GM21619 (cell line): Measurements from ENCODE around the gene CHN1.

Source experiments
- ATAC-seq: cut with Tn5 transposase; IDR thresholded peaks from one replicate; pipeline ENCODE4 v1.9.1; 2021; ENCODE audit not compliant: unreplicated experiment

Gene CHN1

DNA sequence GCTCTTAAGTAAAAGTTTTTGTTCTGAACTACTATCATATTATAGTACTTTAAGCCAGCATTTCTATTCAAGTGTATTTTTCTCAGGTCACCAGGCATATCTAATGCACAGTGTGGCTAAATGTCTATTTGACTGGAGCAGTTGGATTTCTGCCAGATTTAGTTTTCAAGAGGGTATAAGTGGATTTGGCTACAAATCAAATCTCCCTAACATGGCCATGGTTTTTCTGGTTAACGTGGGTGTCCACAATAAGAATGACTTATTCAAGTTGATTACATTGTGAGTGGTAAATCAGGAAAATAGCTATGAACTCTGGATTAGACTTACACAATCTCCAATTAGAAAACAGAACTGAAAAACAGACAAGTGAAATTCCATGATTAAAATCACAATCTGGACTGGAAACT, 5.7 kb upstream of the CHN1 start:
- ATAC-seq = no peak

- ATAC-seq = no peak
These were observed 4.9 kb upstream of the CHN1 start for GRCh38 chr2:175009917-175010621.

DNA sequence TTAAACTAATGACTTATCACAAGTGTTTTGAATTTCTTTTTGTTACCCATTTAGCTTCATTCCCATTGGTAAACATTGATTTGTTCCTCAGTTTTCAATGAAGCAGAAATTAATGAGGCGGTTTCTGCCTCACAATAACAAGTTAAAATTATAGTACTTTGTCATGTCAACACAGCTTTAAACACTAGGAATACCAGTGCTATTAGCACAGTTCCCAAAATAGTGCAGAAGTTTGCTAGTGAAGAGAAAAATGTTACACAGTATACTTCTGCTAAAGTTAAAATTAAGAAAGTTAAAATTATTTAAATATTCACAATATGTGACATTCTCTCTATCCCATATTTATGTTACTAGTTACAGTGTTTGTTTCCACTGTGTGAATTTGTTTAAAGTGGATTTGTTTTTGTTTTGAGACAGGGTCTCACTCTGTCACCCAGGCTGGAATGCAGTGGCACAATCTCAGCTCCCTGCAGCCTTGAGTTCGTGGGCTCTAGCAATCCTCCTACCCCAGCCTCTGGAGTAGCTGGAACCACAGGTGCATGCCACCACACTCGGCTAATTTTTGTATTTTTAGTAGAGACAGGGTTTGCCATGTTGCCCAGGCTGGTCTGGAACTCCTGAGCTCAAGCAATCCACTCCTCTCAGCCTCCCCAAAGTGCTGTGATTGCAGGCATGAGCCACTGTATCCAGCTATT, 3.8 kb upstream of the CHN1 start:
- ATAC-seq = no peak

- no peak for ATAC-seq
These were observed 2.8 kb upstream of the CHN1 start for GRCh38 chr2:175008009-175008408.

DNA sequence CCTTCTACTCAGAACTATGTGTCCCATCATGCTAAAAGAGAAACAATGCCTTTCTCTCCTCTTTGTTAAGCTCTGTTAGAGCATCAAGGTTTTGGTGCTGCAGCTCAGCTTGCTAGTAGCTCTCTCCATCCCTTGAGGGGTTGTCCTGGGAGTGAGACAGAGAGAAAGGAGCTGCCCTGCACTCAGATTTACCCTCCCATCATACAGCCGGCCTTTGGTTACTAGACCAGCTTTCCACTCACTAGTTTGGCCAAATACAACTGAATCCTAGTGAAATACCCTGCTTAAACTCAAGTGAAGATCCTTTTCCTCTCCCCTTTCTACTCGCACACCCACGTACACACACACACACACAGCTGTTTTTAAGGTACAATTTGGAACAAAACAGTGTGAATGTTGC, 2.3 kb upstream of the CHN1 start:
- ATAC-seq = no peak

- no peak for ATAC-seq
These were observed 1.1 kb upstream of the CHN1 start for GRCh38 chr2:175006281-175006680.

DNA sequence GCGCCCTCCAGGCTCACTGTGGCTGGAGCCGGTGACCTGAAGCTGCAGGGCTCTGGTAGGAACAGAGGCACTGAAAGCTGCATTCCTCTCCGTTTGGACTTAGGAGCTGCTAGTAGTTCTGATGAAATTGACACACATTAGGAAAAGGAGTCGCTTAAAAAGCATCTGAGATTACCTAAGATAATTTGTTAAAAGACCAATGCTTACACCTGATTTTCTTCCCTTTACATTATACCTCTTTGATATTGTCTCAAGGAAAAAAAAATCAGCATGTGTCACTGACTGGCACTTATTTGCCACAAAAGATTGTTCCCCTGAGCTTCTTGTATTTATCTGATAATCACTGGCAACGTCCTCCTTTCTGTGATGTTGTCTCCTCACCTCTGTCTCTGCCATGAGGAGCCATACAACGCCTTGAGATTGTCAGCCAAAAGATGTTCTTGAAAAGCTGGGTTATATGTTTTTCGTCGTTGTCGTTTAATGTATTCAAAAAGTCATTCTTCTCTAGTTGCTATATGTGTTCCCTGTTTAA, 618 bp upstream of the CHN1 start:
- ATAC-seq = no peak

DNA sequence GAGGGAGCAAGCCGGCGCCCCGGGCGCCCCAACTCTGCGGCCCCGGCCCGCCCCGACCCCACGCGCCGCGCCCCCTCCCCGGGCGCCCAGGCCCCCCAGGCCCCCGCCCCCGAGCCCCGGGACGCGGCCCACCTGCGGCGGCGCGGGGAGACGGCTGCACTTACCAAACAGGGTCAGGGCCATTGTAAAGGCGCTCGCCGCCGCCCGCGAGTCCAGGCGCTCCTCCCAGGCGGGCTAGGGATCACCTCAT, 526 bp downstream of the CHN1 start:
- ATAC-seq = no peak

GRCh38 chr2:175003875-175004729, 1.1 kb downstream of the CHN1 start:
- peak; percentile 7 for ATAC-seq

GRCh38 chr2:175002547-175003274, 2.5 kb downstream of the CHN1 start:
- no peak for ATAC-seq

DNA sequence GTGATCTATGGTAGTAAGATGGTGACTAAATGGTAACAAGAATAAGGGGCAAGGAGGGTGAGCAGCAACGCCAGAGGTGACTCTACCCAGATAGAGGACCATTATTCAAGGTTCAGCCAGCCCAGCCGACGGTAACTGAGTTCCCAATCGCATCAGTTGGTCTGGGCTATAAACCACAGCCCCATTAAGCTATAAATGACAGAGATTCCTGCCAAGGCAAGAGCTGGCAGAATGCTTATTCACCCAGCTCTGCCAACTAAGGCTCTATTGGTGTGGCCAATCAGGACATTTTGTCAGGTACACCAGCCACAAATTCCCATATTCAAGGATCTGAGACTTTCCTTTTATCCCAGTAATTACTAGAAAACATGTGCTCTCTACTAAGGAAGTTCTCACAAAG, 3.6 kb downstream of the CHN1 start:
- ATAC-seq = no peak

GRCh38 chr2:174997110-174997509, 8.1 kb downstream of the CHN1 start:
- no peak for ATAC-seq

GRCh38 chr2:174996622-174997021, 8.6 kb downstream of the CHN1 start:
- ATAC-seq = no peak

DNA sequence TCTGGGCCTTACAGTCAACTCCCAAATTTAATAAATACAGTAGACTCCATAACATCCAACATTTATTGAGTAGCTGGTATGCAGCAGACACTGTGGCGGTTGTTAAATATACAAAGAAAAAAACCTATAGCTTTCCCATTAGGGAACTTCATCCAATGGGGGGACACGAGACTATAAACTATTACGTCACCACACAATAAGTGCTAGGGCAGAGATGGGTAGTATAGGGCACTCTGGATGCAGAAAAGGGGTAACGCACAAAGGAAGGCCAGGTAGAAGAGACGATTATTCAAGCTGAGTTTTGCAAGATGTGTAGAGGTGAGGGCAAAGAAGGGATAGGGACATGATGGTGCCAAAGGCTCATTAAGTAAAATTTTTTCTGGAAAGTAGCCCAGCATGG, 10.8 kb downstream of the CHN1 start:
- no peak for ATAC-seq

- ATAC-seq = no peak
These were observed 12.3 kb downstream of the CHN1 start for GRCh38 chr2:174992886-174993285.

DNA sequence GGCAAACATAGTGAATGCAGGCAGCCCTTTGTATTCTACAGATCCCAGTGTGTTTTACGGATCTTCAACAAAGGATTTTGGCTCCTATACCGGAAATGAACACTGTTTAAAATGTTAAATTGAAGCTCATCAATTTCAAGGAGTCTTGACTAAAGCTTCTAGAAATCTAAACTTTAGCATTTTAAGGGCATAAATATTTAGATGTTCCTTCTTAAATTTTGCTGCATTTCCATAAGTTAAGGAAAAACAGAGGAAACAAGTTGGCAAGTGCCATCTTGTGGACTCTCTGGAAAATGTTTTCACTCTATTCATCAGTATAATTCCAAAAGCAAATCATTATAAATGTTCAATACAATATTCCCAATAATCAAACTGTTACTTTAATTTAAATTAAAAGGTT, 19.6 kb downstream of the CHN1 start:
- no peak for ATAC-seq

DNA sequence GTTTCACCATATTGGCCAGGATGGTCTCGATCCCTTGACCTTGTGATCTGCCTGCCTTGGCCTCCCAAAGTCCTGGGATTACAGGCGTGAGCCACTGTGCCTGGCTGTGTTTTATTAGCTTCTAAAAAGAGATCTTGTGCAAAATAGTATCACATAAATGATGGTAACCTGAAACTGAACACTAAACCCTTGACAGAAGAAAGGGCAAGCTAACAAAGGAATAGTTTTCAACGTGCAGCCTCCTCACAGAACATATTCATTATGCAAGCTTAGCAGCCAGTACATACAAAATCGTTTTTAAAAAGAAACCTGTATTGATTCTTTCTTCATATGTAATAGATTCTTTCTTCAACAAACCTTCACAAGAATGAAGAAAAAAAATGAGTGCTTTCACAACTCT, 20.6 kb downstream of the CHN1 start:
- ATAC-seq = no peak

GRCh38 chr2:174981331-174981730, 23.9 kb downstream of the CHN1 start:
- no peak for ATAC-seq

GRCh38 chr2:174979996-174980395, 25.2 kb downstream of the CHN1 start:
- ATAC-seq = no peak

- no peak for ATAC-seq
These were observed 27.8 kb downstream of the CHN1 start for GRCh38 chr2:174977364-174977763.

DNA sequence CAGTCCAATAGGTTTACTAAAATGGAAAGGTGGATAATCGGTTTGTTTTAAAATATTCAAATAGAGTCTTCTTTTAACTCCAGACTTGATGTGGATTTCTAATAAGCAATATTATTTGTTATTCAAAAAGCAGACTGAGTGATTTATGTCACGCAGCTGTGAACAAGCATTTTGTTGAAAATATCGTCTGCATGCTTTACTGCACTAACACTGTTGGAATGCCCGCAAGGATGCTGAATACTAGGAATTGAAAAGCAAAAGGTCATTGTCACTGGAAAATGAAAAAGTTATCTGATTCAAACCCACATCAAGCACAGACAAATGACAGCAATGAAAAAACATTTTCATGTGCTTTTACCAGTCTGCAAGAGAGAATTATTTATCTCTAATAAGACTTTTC, 31.1 kb downstream of the CHN1 start:
- no peak for ATAC-seq
